Hypothalamus (tissue), 51 donors: ENCODE measurements around the gene TRAPPC14.
A peak's percentile ranks its signal among the peaks of the same experiment; 100 is the strongest.

Experiments
- DNase-seq, 51 donors: peaks; one replicate each; lab custom pipeline; 2025; lab: John Stamatoyannopoulos, UW

Gene TRAPPC14

GRCh38 chr7:100175296-100175935, 16.9 kb upstream of the TRAPPC14 start:
- no peak for DNase-seq

GRCh38 chr7:100174582-100174981, 16.1 kb upstream of the TRAPPC14 start:
- DNase-seq, result no peak

- DNase-seq, result no peak
Observed at GRCh38 chr7:100173806-100174495, 15.4 kb upstream of the TRAPPC14 start.

- no peak for DNase-seq
Observed at GRCh38 chr7:100171840-100172239, 13.3 kb upstream of the TRAPPC14 start.

GRCh38 chr7:100171087-100171681, 12.7 kb upstream of the TRAPPC14 start:
- peak in 1 of 51 donors; percentile 15 for DNase-seq

GRCh38 chr7:100170101-100170897, 11.8 kb upstream of the TRAPPC14 start:
- no peak for DNase-seq

- no peak for DNase-seq
Observed at GRCh38 chr7:100169147-100169850, 10.8 kb upstream of the TRAPPC14 start.

- DNase-seq, result no peak
Observed at GRCh38 chr7:100167912-100168323, 9.4 kb upstream of the TRAPPC14 start.

GRCh38 chr7:100166970-100167911, 8.7 kb upstream of the TRAPPC14 start:
- DNase-seq, result no peak

GRCh38 chr7:100166317-100166940, 7.9 kb upstream of the TRAPPC14 start:
- no peak for DNase-seq

- DNase-seq, result no peak
Observed at GRCh38 chr7:100163871-100164270, 5.3 kb upstream of the TRAPPC14 start.

- no peak for DNase-seq
Observed at GRCh38 chr7:100163006-100163531, 4.5 kb upstream of the TRAPPC14 start.

GRCh38 chr7:100160067-100160466, 1.5 kb upstream of the TRAPPC14 start:
- DNase-seq, result no peak

GRCh38 chr7:100159099-100159623, 638 bp upstream of the TRAPPC14 start:
- DNase-seq, result no peak

- DNase-seq, result peak in 4 of 51 donors; percentile 17 to 29 (median 22)
Observed at GRCh38 chr7:100157334-100158228, 942 bp downstream of the TRAPPC14 start.

GRCh38 chr7:100157069-100157333, 1.5 kb downstream of the TRAPPC14 start:
- no peak for DNase-seq

GRCh38 chr7:100156331-100157068, 2.0 kb downstream of the TRAPPC14 start:
- DNase-seq, result no peak
